NCI-H345 treated with DMSO at 0.1 percent for 48 hours (cell line): Measurements from ENCODE around the gene ANO9.

Source experiments
- DNase-seq: peaks from one replicate; lab custom pipeline; 2025; ENCODE audit not compliant: unreplicated experiment; lab: John Stamatoyannopoulos, UW

ANO9 gene

GRCh38 chr11:452916-453527, 11.2 kb upstream of the ANO9 start:
- DNase-seq: no peak

GRCh38 chr11:452203-452744, 10.5 kb upstream of the ANO9 start:
- no peak for DNase-seq

- DNase-seq: no peak
These were observed 9.9 kb upstream of the ANO9 start for GRCh38 chr11:451738-452137.

- DNase-seq: peak; percentile 24
These were observed 9.1 kb upstream of the ANO9 start for GRCh38 chr11:450809-451451.

- peak; percentile 90 for DNase-seq
These were observed 8.3 kb upstream of the ANO9 start, which contains the start of gene PTDSS2 for GRCh38 chr11:449889-450808. Gene PTDSS2, plus strand, starts transcription at chr11:450279. Its CDS starts 177 bp downstream, at chr11:450456.

GRCh38 chr11:447923-448731, 6.3 kb upstream of the ANO9 start:
- peak; percentile 87 for DNase-seq

- DNase-seq: peak; percentile 51
These were observed 5.1 kb upstream of the ANO9 start for GRCh38 chr11:446891-447290.

GRCh38 chr11:445765-446588, 4.2 kb upstream of the ANO9 start:
- no peak for DNase-seq

GRCh38 chr11:444396-445144, 2.8 kb upstream of the ANO9 start:
- peak; percentile 50 for DNase-seq

GRCh38 chr11:443542-444199, 1.9 kb upstream of the ANO9 start:
- peak; percentile 74 for DNase-seq

- no peak for DNase-seq
These were observed 835 bp upstream of the ANO9 start for GRCh38 chr11:442611-443081.

GRCh38 chr11:441043-441417, 781 bp downstream of the ANO9 start:
- no peak for DNase-seq

GRCh38 chr11:440065-441042, 1.5 kb downstream of the ANO9 start:
- no peak for DNase-seq

GRCh38 chr11:439315-440064, 2.3 kb downstream of the ANO9 start:
- DNase-seq: no peak

- DNase-seq: no peak
These were observed 3.5 kb downstream of the ANO9 start for GRCh38 chr11:438101-438844.
